ENCODE data around the gene NISCH. TPM values are rescaled to one million over a fixed set of nuclear protein-coding genes. Genes with fewer than 3 reads are reported as not detected.

Gene NISCH
- polyA plus RNA-seq, 1 donor (not counting 4 experiments of a cell fraction or from before 2014, with no cell fraction given): 48.1 TPM

- Histone ChIP-seq H3K9ac (ENCODE audit: control insufficient read depth, extremely low read depth, insufficient read depth, low read length) (no peak overlapping the region), H3K27ac (ENCODE audit: control insufficient read depth, insufficient read depth, low read length) (no peak overlapping the region), H3K4me1 (ENCODE audit: control insufficient read depth, extremely low read depth, insufficient read depth, low read length) (peaks cover 12% of the 10 kb centered on the region), H3K27me3 (ENCODE audit: control insufficient read depth, extremely low read depth, insufficient read depth, low read length) (no peaks in the 10 kb centered on the region), H3K9me1 (ENCODE audit: control insufficient read depth, extremely low read depth, insufficient read depth, low read length) (no peaks in the 10 kb centered on the region), H4K20me1 (ENCODE audit: control insufficient read depth, extremely low read depth, insufficient read depth, low read length) (no peaks in the 10 kb centered on the region), H3K36me3 (ENCODE audit: control insufficient read depth in 2 of 2, extremely low read depth in 1 of 2, insufficient read depth in 2 of 2, low read length in 2 of 2) (peaks cover 42 to 46% of the 10 kb centered on the region in 2 experiments), H3K79me2 (ENCODE audit: control insufficient read depth, insufficient read depth, low read length) (peaks cover 3% of the 10 kb centered on the region), H3K9me3 (ENCODE audit: control insufficient read depth, low read depth, low read length) (no peaks in the 10 kb centered on the region), H2AFZ (ENCODE audit: control insufficient read depth, low read length) (no peak overlapping the region), H3K4me3 (ENCODE audit: control insufficient read depth in 2 of 3, extremely low read depth in 1 of 3, insufficient read depth in 2 of 3, low read depth in 1 of 3, low read length in 3 of 3) (no peak overlapping the region), H3K4me2 (ENCODE audit: control insufficient read depth, extremely low read depth, insufficient read depth, low read depth, low read length) (no peak overlapping the region)
- FAIRE-seq (no peak), DNase-seq (ENCODE audit: low read depth, low spot score) (no peak)
- dilution Hi-C loops (cut with MboI; ENCODE audit: extremely low pct_ligation_motif_present, low sequenced_read_pairs): no loop called here
- no peak for TF ChIP-seq EZH2 (IDR thresholded peaks at IDR 0.05; ENCODE audit: low read length)
- TF ChIP-seq, protein P1, sequence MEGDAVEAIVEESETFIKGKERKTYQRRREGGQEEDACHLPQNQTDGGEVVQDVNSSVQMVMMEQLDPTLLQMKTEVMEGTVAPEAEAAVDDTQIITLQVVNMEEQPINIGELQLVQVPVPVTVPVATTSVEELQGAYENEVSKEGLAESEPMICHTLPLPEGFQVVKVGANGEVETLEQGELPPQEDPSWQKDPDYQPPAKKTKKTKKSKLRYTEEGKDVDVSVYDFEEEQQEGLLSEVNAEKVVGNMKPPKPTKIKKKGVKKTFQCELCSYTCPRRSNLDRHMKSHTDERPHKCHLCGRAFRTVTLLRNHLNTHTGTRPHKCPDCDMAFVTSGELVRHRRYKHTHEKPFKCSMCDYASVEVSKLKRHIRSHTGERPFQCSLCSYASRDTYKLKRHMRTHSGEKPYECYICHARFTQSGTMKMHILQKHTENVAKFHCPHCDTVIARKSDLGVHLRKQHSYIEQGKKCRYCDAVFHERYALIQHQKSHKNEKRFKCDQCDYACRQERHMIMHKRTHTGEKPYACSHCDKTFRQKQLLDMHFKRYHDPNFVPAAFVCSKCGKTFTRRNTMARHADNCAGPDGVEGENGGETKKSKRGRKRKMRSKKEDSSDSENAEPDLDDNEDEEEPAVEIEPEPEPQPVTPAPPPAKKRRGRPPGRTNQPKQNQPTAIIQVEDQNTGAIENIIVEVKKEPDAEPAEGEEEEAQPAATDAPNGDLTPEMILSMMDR (optimal IDR thresholded peaks at IDR 0.05 in 1 of 3, IDR thresholded peaks at IDR 0.05 in 1 of 3, conservative IDR thresholded peaks at IDR 0.05 in 1 of 3; ENCODE audit: extremely low read depth in 1 of 3, insufficient read depth in 2 of 3, low read length in 3 of 3): no peak
These were observed 29.5 kb downstream of the NISCH start for GRCh38 chr3:52484680-52485461.

GRCh38 chr3:52487050-52487787, 31.8 kb downstream of the NISCH start:
- H3K36me3 ChIP-seq (ENCODE audit: control insufficient read depth in 2 of 2, extremely low read depth in 1 of 2, insufficient read depth in 2 of 2, low read length in 2 of 2): peaks cover 30 to 51% of the 10 kb centered on the region in 2 experiments
- no peak for DNase-seq (ENCODE audit: low read depth, low spot score)
- H3K27ac ChIP-seq (ENCODE audit: control insufficient read depth, insufficient read depth, low read length): no peak overlapping the region
- H3K9me3 ChIP-seq (ENCODE audit: control insufficient read depth, low read depth, low read length): no peaks in the 10 kb centered on the region
- no peak overlapping the region for H2AFZ ChIP-seq (ENCODE audit: control insufficient read depth, low read length)
- dilution Hi-C loops (cut with MboI; ENCODE audit: extremely low pct_ligation_motif_present, low sequenced_read_pairs): no loop called here
- peaks cover 12% of the 10 kb centered on the region for H3K4me1 ChIP-seq (ENCODE audit: control insufficient read depth, extremely low read depth, insufficient read depth, low read length)
- no peaks in the 10 kb centered on the region for H3K27me3 ChIP-seq (ENCODE audit: control insufficient read depth, extremely low read depth, insufficient read depth, low read length)
- no peak overlapping the region for H3K4me2 ChIP-seq (ENCODE audit: control insufficient read depth, extremely low read depth, insufficient read depth, low read depth, low read length)
- no peak for FAIRE-seq
- peaks cover 3% of the 10 kb centered on the region for H3K79me2 ChIP-seq (ENCODE audit: control insufficient read depth, insufficient read depth, low read length)
- TF ChIP-seq EZH2 (IDR thresholded peaks at IDR 0.05; ENCODE audit: low read length): no peak
- TF ChIP-seq, protein P1 (optimal IDR thresholded peaks at IDR 0.05 in 1 of 3, IDR thresholded peaks at IDR 0.05 in 1 of 3, conservative IDR thresholded peaks at IDR 0.05 in 1 of 3; ENCODE audit: extremely low read depth in 1 of 3, insufficient read depth in 2 of 3, low read length in 3 of 3): no peak
- no peak overlapping the region for H3K4me3 ChIP-seq (ENCODE audit: control insufficient read depth in 2 of 3, extremely low read depth in 1 of 3, insufficient read depth in 2 of 3, low read depth in 1 of 3, low read length in 3 of 3)
- no peaks in the 10 kb centered on the region for H4K20me1 ChIP-seq (ENCODE audit: control insufficient read depth, extremely low read depth, insufficient read depth, low read length)
- no peaks in the 10 kb centered on the region for H3K9me1 ChIP-seq (ENCODE audit: control insufficient read depth, extremely low read depth, insufficient read depth, low read length)
- no peak overlapping the region for H3K9ac ChIP-seq (ENCODE audit: control insufficient read depth, extremely low read depth, insufficient read depth, low read length)
